Gastroesophageal sphincter (tissue), 4 donors: Measurements from ENCODE around the gene TMEM131. TPM values are rescaled to one million over a fixed set of nuclear protein-coding genes. Genes with fewer than 3 reads are reported as not detected.

ENCODE experiments used
- ATAC-seq: fragments of 150-250 bp; one replicate; pipeline ENCODE4 v1.9.1; 2016; ENCODE audit warnings: mild to moderate bottlenecking, moderate library complexity
- H3K27ac ChIP-seq, 4 donors: fragments of 200-600 bp; sonication (generic) in 3 of 4; 1 replicate in 3 of 4; 2 replicates in 1 of 4; pipeline ENCODE4 v1.5.1; 2016 to 2019
- H3K27me3 ChIP-seq: fragments of 200-600 bp; sonication (generic); one replicate; pipeline ENCODE4 v1.5.1; 2019
- H3K36me3 ChIP-seq, 2 donors: fragments of 200-600 bp; sonication (generic); one replicate each; pipeline ENCODE4 v1.5.1; 2019; ENCODE audit warnings: control low read depth in 1 of 2
- H3K4me1 ChIP-seq, 3 donors: fragments of 200-600 bp; sonication (generic); 1 replicate in 2 of 3; 2 replicates in 1 of 3; pipeline ENCODE4 v1.5.1; 2016 to 2019; ENCODE audit warnings: control low read depth in 2 of 3
- H3K4me3 ChIP-seq, 2 donors: fragments of 200-600 bp; sonication (generic); one replicate each; pipeline ENCODE4 v1.5.1; 2019; ENCODE audit warnings: mild to moderate bottlenecking in 1 of 2, moderate library complexity in 1 of 2
- H3K9me3 ChIP-seq, 3 donors: fragments of 200-600 bp; sonication (generic); one replicate each; pipeline ENCODE4 v1.5.1; 2017 to 2019; ENCODE audit warnings: control low read depth in 2 of 3
- CTCF ChIP-seq, 4 experiments: fragments of 200-600 bp in 2 of 4; fragments of 450-650 bp in 2 of 4; sonication (generic) in 1 of 4; IDR thresholded peaks; one replicate each; pipeline ENCODE4 v1.5.1; 2017 to 2019; ENCODE audit warnings: antibody characterized with exemption in 4 of 4, mild to moderate bottlenecking in 2 of 4, moderate library complexity in 2 of 4
- EP300 ChIP-seq: sonication (generic); formaldehyde crosslinking; IDR thresholded peaks from one replicate; pipeline ENCODE4 v1.6.1; 2017; ENCODE audit warnings: antibody characterized with exemption, mild to moderate bottlenecking
- POLR2A ChIP-seq, 2 donors: fragments of 450-650 bp; IDR thresholded peaks; one replicate each; pipeline ENCODE4 v1.6.1; 2017; ENCODE audit warnings: antibody characterized with exemption in 2 of 2, mild to moderate bottlenecking in 2 of 2, moderate library complexity in 1 of 2
- POLR2AphosphoS5 ChIP-seq: sonication (generic); formaldehyde crosslinking; IDR thresholded peaks from one replicate; pipeline ENCODE4 v1.6.1; 2017; ENCODE audit warnings: antibody characterized with exemption
- WGBS, 2 donors: methylation state at CpG; one replicate each; pipeline ENCODE4 v1.1.5; 2018; ENCODE audit warnings: low coverage in 1 of 2; 5-methylcytosine and 5-hydroxymethylcytosine counted together
- total RNA-seq, 4 donors: library from RNA; depleted of rRNA; stranded (reverse); fragments of >200 nt; gene quantifications; one replicate each; pipeline ENCODE4 v1.1.0, GENCODE V29; 2016

The TMEM131 gene
- total RNA-seq, 4 donors from 2014 or later = 32.0 to 46.4 (median 33.9) TPM

- no peaks in the 10 kb centered on the region for H3K4me1 ChIP-seq
- H3K36me3 ChIP-seq = peaks cover 0 to 6% of the 10 kb centered on the region in 2 donors
- ATAC-seq = no peak
- H3K27ac ChIP-seq = no peak overlapping the region
- H3K27me3 ChIP-seq = no peaks in the 10 kb centered on the region
- H3K9me3 ChIP-seq = no peaks in the 10 kb centered on the region
- TF ChIP-seq POLR2A (IDR thresholded peaks at IDR 0.05) = no peak
- TF ChIP-seq EP300 = no peak
- TF ChIP-seq POLR2AphosphoS5 = no peak
- no peak for TF ChIP-seq CTCF (IDR thresholded peaks at IDR 0.05)
- WGBS, 2 donors = 50 to 88% methylated on average over 2 to 5 of the region's 20 CpGs
- H3K4me3 ChIP-seq = no peak overlapping the region
Observed at GRCh38 chr2:97741251-97741650, 254.5 kb downstream of the TMEM131 start.

DNA sequence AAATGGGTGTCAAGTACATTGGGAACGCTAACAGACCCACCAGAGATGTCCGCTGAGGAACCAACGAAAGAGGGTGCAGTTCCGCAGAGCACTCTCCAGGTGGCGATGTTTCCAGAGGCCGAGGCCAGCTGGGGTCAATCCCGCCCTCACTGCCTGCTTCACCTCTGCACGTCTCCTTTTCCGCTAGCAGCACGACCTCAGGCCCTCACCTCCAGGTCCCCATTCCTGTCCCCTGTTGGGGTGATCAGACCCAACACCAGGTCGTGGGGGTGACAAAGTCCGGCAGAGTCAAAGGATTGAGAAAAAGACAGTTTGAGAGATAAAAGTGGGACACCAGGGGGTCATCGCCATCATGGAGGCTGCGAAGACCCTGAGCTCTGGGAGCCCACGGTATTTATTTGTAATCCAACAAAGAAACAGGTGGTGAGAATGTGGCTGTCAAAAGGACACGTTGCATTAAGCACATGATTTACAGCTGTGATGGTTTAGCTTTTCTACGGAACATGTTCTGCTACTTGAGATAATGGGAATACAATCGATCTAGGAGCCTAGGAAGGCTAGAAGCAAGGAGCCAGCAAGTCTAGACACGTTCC is 255.1 kb downstream of the TMEM131 start:
- peaks cover 0 to 6% of the 10 kb centered on the region in 2 donors for H3K36me3 ChIP-seq
- no peak overlapping the region for H3K27ac ChIP-seq
- 19 to 22% methylated on average over 6 to 8 of the region's 19 CpGs for WGBS, 2 donors
- ATAC-seq = no peak
- H3K9me3 ChIP-seq = no peaks in the 10 kb centered on the region
- no peak overlapping the region for H3K4me3 ChIP-seq
- no peak for TF ChIP-seq POLR2A (IDR thresholded peaks at IDR 0.05)
- peak in 3 of 4 experiments; percentile 42 to 71 (median 57) for TF ChIP-seq CTCF (IDR thresholded peaks at IDR 0.05)
- no peaks in the 10 kb centered on the region for H3K4me1 ChIP-seq
- no peaks in the 10 kb centered on the region for H3K27me3 ChIP-seq

GRCh38 chr2:97739893-97740245 is 255.9 kb downstream of the TMEM131 start:
- no peaks in the 10 kb centered on the region for H3K4me1 ChIP-seq
- no peak for TF ChIP-seq POLR2A (IDR thresholded peaks at IDR 0.05)
- ATAC-seq = no peak
- H3K9me3 ChIP-seq = no peaks in the 10 kb centered on the region
- no peak overlapping the region for H3K4me3 ChIP-seq
- WGBS, 2 donors = 84% methylated on average over 4 of the region's 5 CpGs; no CpG with 5 or more reads in 1 of the 2 donors
- no peaks in the 10 kb centered on the region for H3K27me3 ChIP-seq
- peaks cover 0 to 6% of the 10 kb centered on the region in 2 donors for H3K36me3 ChIP-seq
- H3K27ac ChIP-seq = no peak overlapping the region

GRCh38 chr2:97739020-97739892 is 256.5 kb downstream of the TMEM131 start:
- TF ChIP-seq EP300 = no peak
- TF ChIP-seq CTCF (IDR thresholded peaks at IDR 0.05) = no peak
- no peak for TF ChIP-seq POLR2A (IDR thresholded peaks at IDR 0.05)
- Histone ChIP-seq H3K4me3 (no peak overlapping the region), H3K4me1 (no peaks in the 10 kb centered on the region), H3K9me3 (no peaks in the 10 kb centered on the region), H3K36me3 (peaks cover 0 to 4% of the 10 kb centered on the region in 2 donors), H3K27ac (no peak overlapping the region), H3K27me3 (no peaks in the 10 kb centered on the region)
- 93 to 100% methylated on average over 1 to 3 of the region's 23 CpGs for WGBS, 2 donors
- ATAC-seq = no peak

- Histone ChIP-seq H3K36me3 (no peaks in the 10 kb centered on the region), H3K9me3 (no peaks in the 10 kb centered on the region), H3K4me3 (no peak overlapping the region), H3K4me1 (no peaks in the 10 kb centered on the region), H3K27me3 (no peaks in the 10 kb centered on the region), H3K27ac (no peak overlapping the region)
- TF ChIP-seq POLR2AphosphoS5 (no peak), EP300 (no peak), CTCF (IDR thresholded peaks at IDR 0.05) (no peak), POLR2A (IDR thresholded peaks at IDR 0.05) (no peak)
- ATAC-seq = no peak
- 100% methylated on average over 5 to 6 of the region's 9 CpGs for WGBS, 2 donors
Observed at GRCh38 chr2:97738179-97739019, 257.3 kb downstream of the TMEM131 start.
